Measurements from ENCODE around the gene INSL3. TPM values are rescaled to one million over a fixed set of nuclear protein-coding genes. Genes with fewer than 3 reads are reported as not detected.
A peak's percentile ranks its signal among the peaks of the same experiment; 100 is the strongest.
"Not testable (repeated sequence)": the region's sequence is repeated elsewhere in the genome, so short reads cannot be mapped to it uniquely, and the experiment has no call there.

The INSL3 gene
- total RNA-seq, 2 donors from 2014 or later: not detected

DNA sequence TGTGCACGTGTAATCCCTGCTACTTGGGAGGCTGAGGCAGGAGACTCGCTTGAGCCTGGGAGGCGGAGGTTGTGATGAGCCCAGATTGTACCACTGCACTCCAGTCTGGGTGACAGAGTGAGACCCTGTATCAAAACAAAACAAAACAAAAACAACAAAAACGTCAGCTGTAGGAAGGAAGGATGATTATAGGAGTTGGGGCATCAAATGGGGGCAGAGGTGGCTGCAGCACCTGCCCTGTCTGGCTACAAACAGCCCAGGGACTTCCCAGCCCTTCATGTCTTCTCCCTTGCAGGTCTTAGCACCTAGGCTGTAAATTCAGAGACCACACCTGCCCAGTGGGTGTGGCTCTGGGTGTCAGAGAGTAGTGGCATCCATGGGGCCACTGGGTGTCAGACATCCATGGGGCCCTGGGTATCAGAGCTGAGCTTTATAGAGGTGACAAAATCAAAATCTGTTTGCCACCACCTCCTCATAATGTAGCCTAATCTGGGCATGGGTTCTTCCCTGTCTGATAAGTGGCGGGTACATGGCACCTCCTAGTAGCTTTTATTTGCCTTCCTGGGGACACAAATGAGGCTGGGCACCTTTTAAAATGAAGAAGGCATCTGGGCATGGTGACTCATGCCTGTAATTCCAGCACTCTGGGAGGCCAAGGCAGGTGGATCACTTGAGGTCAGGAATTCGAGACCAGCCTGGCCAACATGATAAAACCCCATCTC is 31.1 kb downstream of the INSL3 start:
- no peaks in the 10 kb centered on the region for H3K36me3 ChIP-seq
- peaks cover 3% of the 10 kb centered on the region for H3K27me3 ChIP-seq
- intact Hi-C loops (cut with DNase I): no loop called here
- TF ChIP-seq, protein P1, sequence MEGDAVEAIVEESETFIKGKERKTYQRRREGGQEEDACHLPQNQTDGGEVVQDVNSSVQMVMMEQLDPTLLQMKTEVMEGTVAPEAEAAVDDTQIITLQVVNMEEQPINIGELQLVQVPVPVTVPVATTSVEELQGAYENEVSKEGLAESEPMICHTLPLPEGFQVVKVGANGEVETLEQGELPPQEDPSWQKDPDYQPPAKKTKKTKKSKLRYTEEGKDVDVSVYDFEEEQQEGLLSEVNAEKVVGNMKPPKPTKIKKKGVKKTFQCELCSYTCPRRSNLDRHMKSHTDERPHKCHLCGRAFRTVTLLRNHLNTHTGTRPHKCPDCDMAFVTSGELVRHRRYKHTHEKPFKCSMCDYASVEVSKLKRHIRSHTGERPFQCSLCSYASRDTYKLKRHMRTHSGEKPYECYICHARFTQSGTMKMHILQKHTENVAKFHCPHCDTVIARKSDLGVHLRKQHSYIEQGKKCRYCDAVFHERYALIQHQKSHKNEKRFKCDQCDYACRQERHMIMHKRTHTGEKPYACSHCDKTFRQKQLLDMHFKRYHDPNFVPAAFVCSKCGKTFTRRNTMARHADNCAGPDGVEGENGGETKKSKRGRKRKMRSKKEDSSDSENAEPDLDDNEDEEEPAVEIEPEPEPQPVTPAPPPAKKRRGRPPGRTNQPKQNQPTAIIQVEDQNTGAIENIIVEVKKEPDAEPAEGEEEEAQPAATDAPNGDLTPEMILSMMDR (IDR thresholded peaks at IDR 0.05): no peak
- H3K9me3 ChIP-seq: no peaks in the 10 kb centered on the region
- peaks cover 5% of the 10 kb centered on the region for H3K4me1 ChIP-seq
- peak overlapping the region; percentile 63 for H3K27ac ChIP-seq
- H3K4me3 ChIP-seq: no peak overlapping the region
- H3K9ac ChIP-seq (ENCODE audit: low read depth in 2 of 2, low read length in 2 of 2): peak overlapping the region in 1 of 2 donors; percentile 3
- DNase-seq: peak; percentile 85

DNA sequence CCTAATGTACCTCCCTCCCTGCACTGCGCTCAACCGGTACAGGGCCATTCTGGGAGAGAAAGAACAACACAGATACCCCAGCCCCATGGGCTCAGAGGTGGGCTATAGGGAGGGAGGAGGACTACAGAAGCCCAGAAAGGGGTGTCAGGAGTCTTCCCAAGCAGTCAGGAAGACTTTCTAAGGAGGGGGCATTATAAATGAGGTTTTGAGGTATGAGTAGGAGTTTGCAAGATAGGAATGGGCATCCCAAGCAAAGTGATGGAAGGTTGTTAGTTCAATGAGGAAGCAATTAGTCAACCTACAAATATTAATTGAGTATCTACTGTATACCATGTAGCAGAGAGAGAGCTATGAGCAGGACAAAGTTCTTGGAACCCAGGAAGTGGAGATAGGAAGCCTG is 32.7 kb downstream of the INSL3 start:
- TF ChIP-seq, protein P1 (IDR thresholded peaks at IDR 0.05): no peak
- Histone ChIP-seq H3K9me3 (no peaks in the 10 kb centered on the region), H3K9ac (ENCODE audit: low read depth in 2 of 2, low read length in 2 of 2) (no peak overlapping the region), H3K27ac (no peak overlapping the region), H3K4me1 (peaks cover 5% of the 10 kb centered on the region), H3K27me3 (no peaks in the 10 kb centered on the region), H3K4me3 (no peak overlapping the region), H3K36me3 (no peaks in the 10 kb centered on the region)
- DNase-seq: no peak
- intact Hi-C loops (cut with DNase I): no loop called here

DNA sequence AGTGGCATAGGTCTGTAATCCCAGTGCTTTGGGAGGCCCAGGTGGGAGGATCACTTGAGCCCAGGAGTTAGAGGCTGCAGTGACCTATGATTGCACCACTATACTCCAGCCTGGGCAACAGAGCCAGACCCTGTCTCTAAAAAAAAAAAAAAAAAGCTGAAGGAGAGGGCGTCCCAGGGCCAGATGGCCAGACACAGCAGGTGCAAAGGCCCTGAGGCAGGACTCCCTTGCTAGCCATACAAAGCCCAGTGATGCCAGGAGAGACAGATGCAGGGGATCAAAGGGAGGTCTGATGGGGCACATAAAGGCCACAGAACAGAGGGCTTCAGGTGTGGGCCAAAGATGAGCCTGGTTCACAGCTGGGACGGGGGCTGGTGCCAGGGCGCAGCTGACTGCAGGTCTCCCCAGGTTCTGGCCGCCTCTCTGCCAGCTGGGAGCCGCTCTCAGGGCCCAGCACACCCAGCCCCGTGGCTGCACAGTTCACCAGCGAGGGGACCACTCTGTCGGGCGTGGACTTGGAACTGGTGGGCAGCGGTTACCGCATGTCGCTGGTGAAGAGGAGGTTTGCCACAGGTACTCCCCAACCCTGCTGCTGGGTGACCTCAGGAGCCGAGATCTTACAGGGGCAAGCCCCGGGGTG is 33.9 kb downstream of the INSL3 start:
- H3K4me3 ChIP-seq: no peak overlapping the region
- no peaks in the 10 kb centered on the region for H3K36me3 ChIP-seq
- no peaks in the 10 kb centered on the region for H3K9me3 ChIP-seq
- H3K27ac ChIP-seq: no peak overlapping the region
- intact Hi-C loops (cut with DNase I): no loop called here
- no peaks in the 10 kb centered on the region for H3K27me3 ChIP-seq
- H3K4me1 ChIP-seq: peaks cover 5% of the 10 kb centered on the region
- TF ChIP-seq, protein P1 (IDR thresholded peaks at IDR 0.05): no peak
- H3K9ac ChIP-seq (ENCODE audit: low read depth in 2 of 2, low read length in 2 of 2): no peak overlapping the region
- no peak for DNase-seq

DNA sequence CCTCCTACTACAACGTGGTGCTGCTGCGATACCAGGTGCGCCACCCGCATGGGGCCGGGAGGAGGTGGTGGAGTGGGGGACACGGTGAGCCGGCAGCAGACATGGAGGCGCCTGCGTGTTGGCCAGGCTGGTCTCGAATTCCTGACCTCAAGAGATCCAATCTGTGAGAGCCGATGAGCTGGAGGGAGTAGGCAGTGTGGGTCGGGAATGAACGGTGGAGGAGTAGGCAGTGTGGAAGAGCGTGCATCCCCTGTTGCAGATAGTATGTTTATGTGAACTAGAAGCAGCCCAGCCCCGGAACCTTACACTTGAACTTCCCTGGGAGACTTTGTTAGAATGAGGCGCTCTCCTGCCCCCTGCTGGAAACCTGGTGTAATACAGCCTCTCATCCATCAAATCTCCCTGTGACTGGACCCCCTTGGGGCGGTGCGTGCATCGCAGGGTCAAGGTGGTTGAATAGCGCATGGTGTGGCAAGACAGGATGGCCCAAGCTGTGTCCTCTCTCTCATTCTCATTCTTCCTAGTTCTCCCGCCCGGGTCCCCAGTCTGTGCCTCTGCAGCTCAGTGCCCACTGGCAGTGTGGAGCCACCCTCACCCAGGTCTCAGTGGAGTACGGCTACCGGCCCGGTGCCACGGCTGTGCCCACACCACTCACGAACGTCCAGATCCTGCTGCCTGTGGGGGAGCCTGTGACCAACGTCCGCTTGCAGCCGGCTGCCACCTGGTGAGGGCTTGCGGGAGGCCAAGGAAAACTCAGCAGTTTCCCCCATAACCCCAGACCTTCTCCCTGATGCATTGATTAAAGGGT is 36.9 kb downstream of the INSL3 start:
- Histone ChIP-seq H3K9me3 (no peaks in the 10 kb centered on the region), H3K4me1 (no peaks in the 10 kb centered on the region), H3K27me3 (no peaks in the 10 kb centered on the region), H3K27ac (no peak overlapping the region), H3K36me3 (no peaks in the 10 kb centered on the region), H3K4me3 (no peak overlapping the region), H3K9ac (ENCODE audit: low read depth in 2 of 2, low read length in 2 of 2) (no peak overlapping the region)
- peak; percentile 80 for DNase-seq
- intact Hi-C loops (cut with DNase I): no loop called here
- TF ChIP-seq, protein P1 (IDR thresholded peaks at IDR 0.05): peak; percentile 69

DNA sequence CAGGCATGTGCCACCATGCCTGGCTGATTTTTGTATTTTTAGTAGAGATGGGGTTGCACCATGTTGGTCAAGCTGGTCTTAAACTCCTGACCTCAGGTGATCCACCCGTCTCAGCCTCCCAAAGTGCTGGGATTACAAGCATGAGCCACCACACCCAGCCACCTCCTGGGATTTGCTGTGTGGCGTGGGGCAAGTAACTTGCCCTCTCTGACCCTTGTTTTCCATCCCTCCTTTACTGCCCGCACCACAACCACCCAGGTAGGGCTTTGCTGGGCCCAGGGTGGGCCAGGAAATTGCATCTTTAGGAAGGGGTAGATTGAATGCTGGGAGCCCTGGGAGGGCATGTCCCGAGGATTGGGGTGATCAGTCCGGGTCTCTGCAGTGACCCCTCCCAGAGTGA is 37.6 kb downstream of the INSL3 start:
- H3K4me1 ChIP-seq; H3K27me3 ChIP-seq; DNase-seq; H3K4me3 ChIP-seq; H3K9ac ChIP-seq (ENCODE audit: low read depth in 2 of 2, low read length in 2 of 2); H3K36me3 ChIP-seq; H3K9me3 ChIP-seq; intact Hi-C loops (cut with DNase I); H3K27ac ChIP-seq: not testable (repeated sequence)
